ENCODE data around the gene MESP1.

The MESP1 gene

GRCh38 chr15:89781891-89782618 is 31.0 kb upstream of the MESP1 start:
- no peak for DNase-seq (ENCODE audit: insufficient read length, low spot score)
- peak; percentile 5 for FAIRE-seq
- TF ChIP-seq TAF1 (IDR thresholded peaks at IDR 0.05; ENCODE audit: low read depth, low read length): no peak
- TF ChIP-seq POLR2AphosphoS5 (IDR thresholded peaks at IDR 0.05; ENCODE audit: low read depth, low read length): no peak
- no peak for TF ChIP-seq POU2F2 (IDR thresholded peaks at IDR 0.05; ENCODE audit: low read depth, low read length)
- TF ChIP-seq PAX5 (IDR thresholded peaks at IDR 0.05; ENCODE audit: insufficient read depth, low read length, severe bottlenecking): no peak
- TF ChIP-seq SPI1 (IDR thresholded peaks at IDR 0.05; ENCODE audit: low read depth, low read length): no peak
- no peak for TF ChIP-seq POLR2A (IDR thresholded peaks at IDR 0.05; ENCODE audit: low read depth, low read length)

GRCh38 chr15:89781055-89781454 is 30.0 kb upstream of the MESP1 start:
- TF ChIP-seq POU2F2 (IDR thresholded peaks at IDR 0.05; ENCODE audit: low read depth, low read length): no peak
- no peak for DNase-seq (ENCODE audit: insufficient read length, low spot score)
- peak; percentile 77 for FAIRE-seq

GRCh38 chr15:89780601-89781000 is 29.6 kb upstream of the MESP1 start:
- no peak for TF ChIP-seq PAX5 (IDR thresholded peaks at IDR 0.05; ENCODE audit: insufficient read depth, low read length, severe bottlenecking)
- TF ChIP-seq POLR2A (IDR thresholded peaks at IDR 0.05; ENCODE audit: low read depth, low read length): no peak
- no peak for TF ChIP-seq POU2F2 (IDR thresholded peaks at IDR 0.05; ENCODE audit: low read depth, low read length)
- TF ChIP-seq POLR2AphosphoS5 (IDR thresholded peaks at IDR 0.05; ENCODE audit: low read depth, low read length): no peak
- no peak for TF ChIP-seq SPI1 (IDR thresholded peaks at IDR 0.05; ENCODE audit: low read depth, low read length)
- no peak for TF ChIP-seq TAF1 (IDR thresholded peaks at IDR 0.05; ENCODE audit: low read depth, low read length)
- no peak for FAIRE-seq
- no peak for DNase-seq (ENCODE audit: insufficient read length, low spot score)

- no peak for TF ChIP-seq POU2F2 (IDR thresholded peaks at IDR 0.05; ENCODE audit: low read depth, low read length)
- no peak for TF ChIP-seq TAF1 (IDR thresholded peaks at IDR 0.05; ENCODE audit: low read depth, low read length)
- TF ChIP-seq POLR2AphosphoS5 (IDR thresholded peaks at IDR 0.05; ENCODE audit: low read depth, low read length): no peak
- no peak for TF ChIP-seq SPI1 (IDR thresholded peaks at IDR 0.05; ENCODE audit: low read depth, low read length)
- no peak for TF ChIP-seq PAX5 (IDR thresholded peaks at IDR 0.05; ENCODE audit: insufficient read depth, low read length, severe bottlenecking)
- TF ChIP-seq POLR2A (IDR thresholded peaks at IDR 0.05; ENCODE audit: low read depth, low read length): no peak
- FAIRE-seq (no peak), DNase-seq (ENCODE audit: insufficient read length, low spot score) (no peak)
Observed at GRCh38 chr15:89778861-89779260, 27.8 kb upstream of the MESP1 start.

- FAIRE-seq (no peak), DNase-seq (ENCODE audit: insufficient read length, low spot score) (no peak)
- TF ChIP-seq POLR2A (IDR thresholded peaks at IDR 0.05; ENCODE audit: low read depth, low read length) (no peak), POU2F2 (IDR thresholded peaks at IDR 0.05; ENCODE audit: low read depth, low read length) (no peak), POLR2AphosphoS5 (IDR thresholded peaks at IDR 0.05; ENCODE audit: low read depth, low read length) (no peak), TAF1 (IDR thresholded peaks at IDR 0.05; ENCODE audit: low read depth, low read length) (no peak), PAX5 (IDR thresholded peaks at IDR 0.05; ENCODE audit: insufficient read depth, low read length, severe bottlenecking) (no peak), SPI1 (IDR thresholded peaks at IDR 0.05; ENCODE audit: low read depth, low read length) (no peak)
Observed at GRCh38 chr15:89777782-89778380, 26.8 kb upstream of the MESP1 start.

- FAIRE-seq (no peak), DNase-seq (ENCODE audit: insufficient read length, low spot score) (no peak)
- TF ChIP-seq POLR2AphosphoS5 (IDR thresholded peaks at IDR 0.05; ENCODE audit: low read depth, low read length): no peak
Observed at GRCh38 chr15:89777073-89777751, 26.2 kb upstream of the MESP1 start.

GRCh38 chr15:89776274-89777072 is 25.4 kb upstream of the MESP1 start, which contains the start of gene MESP2:
MESP2 (plus strand) TSS chr15:89776332; CDS start chr15:89776358, 26 bp downstream.
- peak; percentile 96 for FAIRE-seq
- DNase-seq (ENCODE audit: insufficient read length, low spot score): peak; percentile 79
- TF ChIP-seq SPI1 (IDR thresholded peaks at IDR 0.05; ENCODE audit: low read depth, low read length) (no peak), POLR2A (IDR thresholded peaks at IDR 0.05; ENCODE audit: low read depth, low read length) (no peak)

GRCh38 chr15:89775815-89776214 is 24.8 kb upstream of the MESP1 start:
- DNase-seq (ENCODE audit: insufficient read length, low spot score) (no peak), FAIRE-seq (no peak)
- TF ChIP-seq POLR2AphosphoS5 (IDR thresholded peaks at IDR 0.05; ENCODE audit: low read depth, low read length) (no peak), TAF1 (IDR thresholded peaks at IDR 0.05; ENCODE audit: low read depth, low read length) (no peak), POLR2A (IDR thresholded peaks at IDR 0.05; ENCODE audit: low read depth, low read length) (no peak), SPI1 (IDR thresholded peaks at IDR 0.05; ENCODE audit: low read depth, low read length) (no peak), POU2F2 (IDR thresholded peaks at IDR 0.05; ENCODE audit: low read depth, low read length) (no peak), PAX5 (IDR thresholded peaks at IDR 0.05; ENCODE audit: insufficient read depth, low read length, severe bottlenecking) (no peak)

GRCh38 chr15:89774492-89774891 is 23.4 kb upstream of the MESP1 start:
- TF ChIP-seq POLR2AphosphoS5 (IDR thresholded peaks at IDR 0.05; ENCODE audit: low read depth, low read length): no peak
- FAIRE-seq: no peak
- no peak for DNase-seq (ENCODE audit: insufficient read length, low spot score)
